ENCODE data around the gene ZBTB21. TPM values are rescaled to one million over a fixed set of nuclear protein-coding genes. Genes with fewer than 3 reads are reported as not detected.

ZBTB21 gene
- total and polyA plus RNA-seq, 9 of the 15 experiments (the other 6 are each of a cell fraction or from before 2014, with no cell fraction given), result 2.2 to 15.2 (median 8.7) TPM

- TF ChIP-seq THRA (IDR thresholded peaks at IDR 0.05) (no peak), DEAF1 (CRISPR knock-in tag; IDR thresholded peaks at IDR 0.05) (no peak), GTF2A2 (tag; IDR thresholded peaks at IDR 0.05) (no peak), MCM3 (IDR thresholded peaks at IDR 0.05) (no peak), PPARD (CRISPR knock-in tag; IDR thresholded peaks at IDR 0.05) (no peak), SAP30 (IDR thresholded peaks at IDR 0.05; ENCODE audit: borderline replicate concordance, insufficient read depth, low read depth, low read length, poor library complexity, severe bottlenecking) (no peak), SUPT5H (IDR thresholded peaks at IDR 0.05) (no peak), HMG20B (CRISPR knock-in tag; IDR thresholded peaks at IDR 0.05) (no peak), ZNF583 (CRISPR knock-in tag; IDR thresholded peaks at IDR 0.05) (no peak), ATF3 (IDR thresholded peaks at IDR 0.05) (peak; percentile 80; the same call in 1 of the 2 replicates), ATF3 (CRISPR knock-in tag; conservative IDR thresholded peaks at IDR 0.05) (no peak), ELK3 (CRISPR knock-in tag; IDR thresholded peaks at IDR 0.05) (0 out of 2 replicates have a peak, but pooled peaks have one; percentile 64), WHSC1 (IDR thresholded peaks at IDR 0.05; ENCODE audit: low read length) (no peak), BCLAF1 (IDR thresholded peaks at IDR 0.05; ENCODE audit: borderline replicate concordance in 1 of 2, control insufficient read depth in 1 of 2, low read depth in 2 of 2, low read length in 1 of 2) (no peak), E2F1 (CRISPR knock-in tag; IDR thresholded peaks at IDR 0.05) (no peak), NCOA1 (IDR thresholded peaks at IDR 0.05; ENCODE audit: low read depth) (no peak), SMARCB1 (IDR thresholded peaks at IDR 0.05; ENCODE audit: insufficient read length, low read depth) (no peak), GTF2B (IDR thresholded peaks at IDR 0.05; ENCODE audit: extremely low read depth, insufficient read length) (no peak), PYGO2 (tag; IDR thresholded peaks at IDR 0.05) (0 out of 2 replicates have a peak, but pooled peaks have one; percentile 60)
Measured at GRCh38 chr21:42051788-42052187, 41.6 kb upstream of the ZBTB21 start (continued).

Data from K562 (cell line).